GM12874 (cell line): ENCODE measurements around the gene SPRR2E.

ENCODE experiments used
- CTCF ChIP-seq: IDR thresholded peaks from 2 replicates; pipeline ENCODE4 v1.5.1; 2011; ENCODE audit warnings: low read depth, mild to moderate bottlenecking, control low read depth, low read length, moderate library complexity; ENCODE audit not compliant: insufficient read depth

Gene SPRR2E

GRCh38 chr1:153087652-153088051 lies 6.7 kb downstream of the SPRR2E start:
- TF ChIP-seq CTCF, result no peak

GRCh38 chr1:153081736-153082135 lies 12.6 kb downstream of the SPRR2E start:
- no peak for TF ChIP-seq CTCF

GRCh38 chr1:153072806-153073726 lies 21.3 kb downstream of the SPRR2E start:
- TF ChIP-seq CTCF, result no peak

GRCh38 chr1:153071511-153071910 lies 22.8 kb downstream of the SPRR2E start, which contains the start of gene SPRR2B:
Gene SPRR2B, minus strand, starts transcription at chr1:153071611. Its CDS starts 772 bp downstream, at chr1:153070839.
- no peak for TF ChIP-seq CTCF

GRCh38 chr1:153070243-153070642 lies 24.1 kb downstream of the SPRR2E start:
- no peak for TF ChIP-seq CTCF

GRCh38 chr1:153058826-153059784 lies 35.2 kb downstream of the SPRR2E start:
- no peak for TF ChIP-seq CTCF

GRCh38 chr1:153058154-153058553 lies 36.2 kb downstream of the SPRR2E start:
- TF ChIP-seq CTCF, result no peak
